ENCODE measurements around the gene NSUN2.

NSUN2 gene

GRCh38 chr5:6584101-6584645 is 48.7 kb downstream of the NSUN2 start:
- TF ChIP-seq CTCF (conservative IDR thresholded peaks at IDR 0.05; ENCODE audit: control insufficient read depth, insufficient read depth, low read depth, low read length), result no peak
- no peak for DNase-seq (ENCODE audit: low read depth)
- H3K4me3 ChIP-seq (ENCODE audit: control insufficient read depth, low read depth, low read length), result no peak overlapping the region

- peak overlapping the region; percentile 10 for H3K4me3 ChIP-seq (ENCODE audit: control insufficient read depth, low read depth, low read length)
- TF ChIP-seq CTCF (conservative IDR thresholded peaks at IDR 0.05; ENCODE audit: control insufficient read depth, insufficient read depth, low read depth, low read length), result peak; percentile 1
- DNase-seq (ENCODE audit: low read depth), result no peak
These were observed 49.6 kb downstream of the NSUN2 start for GRCh38 chr5:6583049-6583880.

- no peak for DNase-seq (ENCODE audit: low read depth)
- no peak overlapping the region for H3K4me3 ChIP-seq (ENCODE audit: control insufficient read depth, low read depth, low read length)
- no peak for TF ChIP-seq CTCF (conservative IDR thresholded peaks at IDR 0.05; ENCODE audit: control insufficient read depth, insufficient read depth, low read depth, low read length)
These were observed 50.3 kb downstream of the NSUN2 start for GRCh38 chr5:6582507-6583048.

- TF ChIP-seq CTCF (conservative IDR thresholded peaks at IDR 0.05; ENCODE audit: control insufficient read depth, insufficient read depth, low read depth, low read length), result no peak
- H3K4me3 ChIP-seq (ENCODE audit: control insufficient read depth, low read depth, low read length), result no peak overlapping the region
- DNase-seq (ENCODE audit: low read depth), result no peak
These were observed 51.1 kb downstream of the NSUN2 start for GRCh38 chr5:6581559-6582426.

GRCh38 chr5:6581090-6581489 is 51.8 kb downstream of the NSUN2 start:
- no peak for TF ChIP-seq CTCF (conservative IDR thresholded peaks at IDR 0.05; ENCODE audit: control insufficient read depth, insufficient read depth, low read depth, low read length)
- DNase-seq (ENCODE audit: low read depth), result no peak
- no peak overlapping the region for H3K4me3 ChIP-seq (ENCODE audit: control insufficient read depth, low read depth, low read length)

- TF ChIP-seq CTCF (conservative IDR thresholded peaks at IDR 0.05; ENCODE audit: control insufficient read depth, insufficient read depth, low read depth, low read length), result no peak
- no peak overlapping the region for H3K4me3 ChIP-seq (ENCODE audit: control insufficient read depth, low read depth, low read length)
- DNase-seq (ENCODE audit: low read depth), result no peak
These were observed 53.3 kb downstream of the NSUN2 start for GRCh38 chr5:6579535-6579934.

Data from fibroblast of mammary gland (primary cell).